Activated B cell treated with CpG ODN at 0.5 μM for 24 hours (primary cell): Measurements from ENCODE around the gene COLEC12. TPM values are rescaled to one million over a fixed set of nuclear protein-coding genes. Genes with fewer than 3 reads are reported as not detected.

ENCODE experiments used
- ATAC-seq: fragments of 200-7000 bp; cut with Tn5 transposase; one replicate; pipeline ENCODE4 v1.10.0; 2021; ENCODE audit warnings: low read depth, mild to moderate bottlenecking, moderate library complexity
- CTCF ChIA-PET: fragments of 350-600 bp; sonication (Branson Sonifier 250); formaldehyde crosslinking; loops from one replicate; lab custom pipeline; 2021; ENCODE audit warnings: antibody characterized with exemption; lab: Charles Lee
- POLR2A ChIA-PET: fragments of 350-600 bp; sonication (Branson Sonifier 250); formaldehyde crosslinking; loops from one replicate; lab custom pipeline; 2021; ENCODE audit warnings: antibody characterized with exemption; lab: Charles Lee
- DNase-seq: peaks from one replicate; pipeline ENCODE4 v3.0.0; 2022
- H3K27ac Mint-ChIP-seq: one replicate; pipeline ENCODE4 v1.8.0; 2020; ENCODE audit warnings: mixed read lengths
- H3K27me3 Mint-ChIP-seq: one replicate; pipeline ENCODE4 v1.8.0; 2021; ENCODE audit warnings: mixed read lengths
- H3K36me3 Mint-ChIP-seq: one replicate; pipeline ENCODE4 v1.8.0; 2021; ENCODE audit warnings: low read depth, mixed read lengths
- H3K4me1 Mint-ChIP-seq: one replicate; pipeline ENCODE4 v1.8.0; 2021; ENCODE audit warnings: mixed read lengths
- H3K4me3 Mint-ChIP-seq: one replicate; pipeline ENCODE4 v1.8.0; 2020; ENCODE audit warnings: mild to moderate bottlenecking, mixed read lengths
- H3K9me3 Mint-ChIP-seq: one replicate; pipeline ENCODE4 v1.8.0; 2020; ENCODE audit warnings: mixed read lengths
- intact Hi-C: fragments of 100-400 bp; cut with micrococcal nuclease; formaldehyde crosslinking; loops from one replicate; pipeline ENCODE4 v1.15.1; 2024
- total RNA-seq: library from RNA; stranded (reverse); gene quantifications from 2 replicates; pipeline ENCODE4 v1.2.3, GENCODE V29; 2022
- TF ChIP-seq, protein P1 (sequence below): fragments of 200-600 bp; IDR thresholded peaks from one replicate; pipeline ENCODE4 v1.8.0; 2022; ENCODE audit warnings: antibody characterized with exemption, mild to moderate bottlenecking

The COLEC12 gene
- total RNA-seq, 1 donor from 2014 or later = not detected

DNA sequence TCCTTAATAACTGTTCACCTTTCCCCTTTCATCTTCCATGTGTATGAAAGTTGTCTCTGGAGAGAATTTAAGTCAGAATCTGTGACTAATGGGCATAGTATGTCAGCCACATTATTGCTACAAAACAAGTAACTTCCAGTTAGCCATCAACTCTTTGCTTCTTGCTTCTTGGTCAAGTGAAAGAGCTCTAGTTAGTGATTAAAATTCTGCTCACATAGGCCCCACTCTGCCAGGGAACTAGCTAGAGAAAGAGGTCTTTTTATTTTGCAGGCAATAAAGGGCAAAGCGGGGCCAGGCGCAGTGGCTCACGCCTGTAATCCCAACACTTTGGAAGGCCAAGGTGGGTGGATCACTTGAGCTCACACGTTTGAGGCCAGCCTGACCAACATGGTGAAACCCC, 64.6 kb downstream of the COLEC12 start:
- H3K4me3 Mint-ChIP-seq = no peak overlapping the region
- no peaks in the 10 kb centered on the region for H3K4me1 Mint-ChIP-seq
- DNase-seq (no peak), ATAC-seq (no peak)
- ChIA-PET CTCF (no interaction called here), POLR2A (no interaction called here)
- no peaks in the 10 kb centered on the region for H3K9me3 Mint-ChIP-seq
- intact Hi-C loops = no loop called here
- H3K27ac Mint-ChIP-seq = no peak overlapping the region
- no peaks in the 10 kb centered on the region for H3K36me3 Mint-ChIP-seq
- TF ChIP-seq, protein P1, sequence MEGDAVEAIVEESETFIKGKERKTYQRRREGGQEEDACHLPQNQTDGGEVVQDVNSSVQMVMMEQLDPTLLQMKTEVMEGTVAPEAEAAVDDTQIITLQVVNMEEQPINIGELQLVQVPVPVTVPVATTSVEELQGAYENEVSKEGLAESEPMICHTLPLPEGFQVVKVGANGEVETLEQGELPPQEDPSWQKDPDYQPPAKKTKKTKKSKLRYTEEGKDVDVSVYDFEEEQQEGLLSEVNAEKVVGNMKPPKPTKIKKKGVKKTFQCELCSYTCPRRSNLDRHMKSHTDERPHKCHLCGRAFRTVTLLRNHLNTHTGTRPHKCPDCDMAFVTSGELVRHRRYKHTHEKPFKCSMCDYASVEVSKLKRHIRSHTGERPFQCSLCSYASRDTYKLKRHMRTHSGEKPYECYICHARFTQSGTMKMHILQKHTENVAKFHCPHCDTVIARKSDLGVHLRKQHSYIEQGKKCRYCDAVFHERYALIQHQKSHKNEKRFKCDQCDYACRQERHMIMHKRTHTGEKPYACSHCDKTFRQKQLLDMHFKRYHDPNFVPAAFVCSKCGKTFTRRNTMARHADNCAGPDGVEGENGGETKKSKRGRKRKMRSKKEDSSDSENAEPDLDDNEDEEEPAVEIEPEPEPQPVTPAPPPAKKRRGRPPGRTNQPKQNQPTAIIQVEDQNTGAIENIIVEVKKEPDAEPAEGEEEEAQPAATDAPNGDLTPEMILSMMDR = no peak
- peaks cover 4% of the 10 kb centered on the region for H3K27me3 Mint-ChIP-seq

DNA sequence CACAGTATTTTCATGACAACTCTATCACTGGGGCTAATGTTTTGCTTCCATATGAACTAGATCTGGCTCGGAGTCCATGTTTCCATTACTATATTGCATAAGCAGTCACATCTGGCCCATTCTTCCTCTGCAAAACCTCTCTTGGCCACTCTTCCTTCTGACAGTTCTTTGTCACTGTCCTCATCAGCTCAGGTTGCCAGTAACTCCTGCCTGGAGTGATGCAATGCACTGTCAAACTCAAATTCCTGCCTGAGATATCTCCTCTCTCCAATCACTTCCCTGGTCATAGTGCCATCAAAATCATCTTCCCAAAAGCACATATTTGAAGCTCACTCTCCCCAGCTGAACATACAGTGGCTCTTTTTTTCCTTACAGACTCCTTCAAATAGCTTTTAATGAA, 66.1 kb downstream of the COLEC12 start:
- ChIA-PET CTCF (no interaction called here), POLR2A (no interaction called here)
- H3K9me3 Mint-ChIP-seq = no peaks in the 10 kb centered on the region
- intact Hi-C loops = no loop called here
- ATAC-seq = no peak
- H3K36me3 Mint-ChIP-seq = no peaks in the 10 kb centered on the region
- H3K27me3 Mint-ChIP-seq = peaks cover 4% of the 10 kb centered on the region
- TF ChIP-seq, protein P1 = no peak
- H3K27ac Mint-ChIP-seq = no peak overlapping the region
- H3K4me1 Mint-ChIP-seq = no peaks in the 10 kb centered on the region
- no peak for DNase-seq
- H3K4me3 Mint-ChIP-seq = no peak overlapping the region

DNA sequence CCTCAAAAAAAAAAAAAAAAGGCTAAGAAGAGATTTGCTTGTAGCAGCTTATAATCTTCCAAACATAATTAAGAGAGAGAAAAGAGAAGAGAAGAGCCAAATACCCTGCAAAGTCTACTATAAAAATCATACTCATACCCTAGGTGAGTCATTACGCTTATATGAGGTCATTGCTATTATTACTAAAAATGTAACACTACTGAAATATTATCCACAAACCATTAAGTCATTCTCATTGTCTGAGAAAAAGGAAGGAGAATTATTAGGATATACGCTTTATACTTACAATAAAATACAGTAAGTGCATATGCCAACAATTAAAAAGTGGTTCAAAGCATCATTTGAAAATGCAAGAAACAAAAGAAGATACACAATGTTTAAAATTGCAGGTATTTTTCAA, 66.5 kb downstream of the COLEC12 start:
- POLR2A ChIA-PET = no interaction called here
- Mint-ChIP-seq H3K4me1 (no peaks in the 10 kb centered on the region), H3K36me3 (no peaks in the 10 kb centered on the region), H3K27ac (no peak overlapping the region), H3K27me3 (peaks cover 4% of the 10 kb centered on the region), H3K4me3 (no peak overlapping the region), H3K9me3 (no peaks in the 10 kb centered on the region)
- no peak for DNase-seq
- intact Hi-C loops = no loop called here
- ATAC-seq = no peak
- TF ChIP-seq, protein P1 = no peak
- CTCF ChIA-PET = no interaction called here

DNA sequence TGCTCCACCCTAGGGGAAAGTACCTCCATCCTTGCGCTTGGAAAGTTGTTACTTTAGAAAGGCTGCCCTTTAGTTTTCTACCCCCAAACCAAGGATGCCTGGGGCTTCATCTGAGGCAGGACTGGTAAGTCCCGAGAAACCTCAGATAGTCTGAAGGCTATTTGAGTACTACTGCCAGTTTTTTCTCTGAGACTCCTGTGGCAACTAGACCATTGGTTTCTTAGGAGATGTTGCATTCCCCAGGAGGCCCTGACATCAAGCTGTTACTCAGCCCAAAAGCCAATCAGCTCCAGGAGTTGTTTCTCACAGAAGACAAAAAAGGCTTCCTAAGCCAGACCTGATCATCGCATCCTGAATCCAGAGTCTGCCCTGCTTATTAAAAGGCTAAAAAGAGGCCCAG, 67.2 kb downstream of the COLEC12 start:
- Mint-ChIP-seq H3K4me3 (no peak overlapping the region), H3K9me3 (no peaks in the 10 kb centered on the region), H3K27ac (no peak overlapping the region), H3K36me3 (no peaks in the 10 kb centered on the region), H3K27me3 (peaks cover 4% of the 10 kb centered on the region), H3K4me1 (no peaks in the 10 kb centered on the region)
- ATAC-seq (no peak), DNase-seq (no peak)
- TF ChIP-seq, protein P1 = no peak
- intact Hi-C loops = no loop called here
- ChIA-PET CTCF (no interaction called here), POLR2A (no interaction called here)

DNA sequence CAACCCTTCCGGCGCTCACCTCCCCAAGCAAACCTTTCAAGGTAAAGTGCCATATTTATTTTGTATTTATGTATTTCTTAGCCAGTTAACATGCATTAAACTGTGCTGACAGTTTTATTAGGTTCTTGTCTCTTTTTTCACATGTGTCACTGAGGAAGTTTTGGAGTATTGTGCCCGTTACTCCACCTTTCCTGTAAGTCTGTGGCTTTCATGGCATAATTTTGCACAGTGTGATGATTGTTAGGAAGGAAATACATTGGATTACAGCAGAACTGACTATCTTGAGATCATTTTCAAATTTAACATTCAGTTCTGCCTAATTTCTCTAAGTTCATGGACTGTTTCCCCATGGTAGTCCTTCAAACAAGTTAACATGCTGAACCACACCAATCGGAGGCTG, 67.7 kb downstream of the COLEC12 start:
- POLR2A ChIA-PET = no interaction called here
- no peak overlapping the region for H3K27ac Mint-ChIP-seq
- H3K27me3 Mint-ChIP-seq = peaks cover 4% of the 10 kb centered on the region
- H3K9me3 Mint-ChIP-seq = no peaks in the 10 kb centered on the region
- no peak overlapping the region for H3K4me3 Mint-ChIP-seq
- no peaks in the 10 kb centered on the region for H3K4me1 Mint-ChIP-seq
- TF ChIP-seq, protein P1 = no peak
- CTCF ChIA-PET = no interaction called here
- no peaks in the 10 kb centered on the region for H3K36me3 Mint-ChIP-seq
- ATAC-seq (no peak), DNase-seq (no peak)
- intact Hi-C loops = no loop called here
